HUES6 (cell line): Measurements from ENCODE around the gene B4GALNT1.

Experiments used
- H3K27ac ChIP-seq: 2 replicates; pipeline ENCODE4 v1.7.0; 2013; ENCODE audit warnings: low read depth, mild to moderate bottlenecking, low read length, inconsistent platforms
- H3K27me3 ChIP-seq: 2 replicates; pipeline ENCODE4 v1.6.1; 2013; ENCODE audit warnings: low read length; ENCODE audit not compliant: control insufficient read depth, insufficient read depth
- H3K36me3 ChIP-seq: 2 replicates; pipeline ENCODE4 v1.6.1; 2013; ENCODE audit warnings: low read length; ENCODE audit not compliant: control insufficient read depth, insufficient read depth
- H3K4me1 ChIP-seq: 2 replicates; pipeline ENCODE4 v1.6.1; 2013; ENCODE audit warnings: low read length; ENCODE audit not compliant: control insufficient read depth, insufficient read depth
- H3K4me3 ChIP-seq: 2 replicates; pipeline ENCODE4 v1.5.1; 2013; ENCODE audit warnings: low read depth, low read length
- H3K9ac ChIP-seq: one replicate; pipeline ENCODE4 v1.6.1; 2013; ENCODE audit warnings: mild to moderate bottlenecking, low read length
- H3K9me3 ChIP-seq: 2 replicates; pipeline ENCODE4 v1.6.1; 2013; ENCODE audit warnings: low read depth, low read length; ENCODE audit not compliant: control insufficient read depth, insufficient read depth

B4GALNT1 gene

GRCh38 chr12:57604992-57605810 is 27.8 kb downstream of the B4GALNT1 start:
- Histone ChIP-seq H3K9ac (no peak overlapping the region), H3K4me3 (peak overlapping the region; percentile 86), H3K36me3 (peaks cover 32% of the 10 kb centered on the region), H3K27me3 (no peaks in the 10 kb centered on the region), H3K4me1 (peaks cover 20% of the 10 kb centered on the region), H3K9me3 (no peaks in the 10 kb centered on the region), H3K27ac (no peak overlapping the region)

- Histone ChIP-seq H3K27me3 (no peaks in the 10 kb centered on the region), H3K4me1 (peaks cover 20% of the 10 kb centered on the region), H3K27ac (no peak within 1 kb of the TSS), H3K9ac (peak within 1 kb of the TSS; percentile 74), H3K4me3 (peak within 1 kb of the TSS; percentile 86), H3K36me3 (peaks cover 38% of the 10 kb centered on the region), H3K9me3 (no peaks in the 10 kb centered on the region)
Observed at GRCh38 chr12:57604454-57604991, 28.5 kb downstream of the B4GALNT1 start, which contains the start of gene DTX3. DTX3 (plus strand) TSS chr12:57604824; CDS start chr12:57606518, 1,694 bp downstream.

- Histone ChIP-seq H3K36me3 (peaks cover 44% of the 10 kb centered on the region), H3K4me1 (peaks cover 14% of the 10 kb centered on the region), H3K9me3 (no peaks in the 10 kb centered on the region), H3K27me3 (no peaks in the 10 kb centered on the region), H3K9ac (peak overlapping the region; percentile 16), H3K27ac (no peak overlapping the region), H3K4me3 (peak overlapping the region; percentile 86)
Observed at GRCh38 chr12:57603815-57604453, 29.1 kb downstream of the B4GALNT1 start.

- Histone ChIP-seq H3K4me3 (peak overlapping the region; percentile 86), H3K9ac (no peak overlapping the region), H3K27ac (no peak overlapping the region), H3K9me3 (no peaks in the 10 kb centered on the region), H3K27me3 (no peaks in the 10 kb centered on the region), H3K36me3 (peaks cover 44% of the 10 kb centered on the region), H3K4me1 (peaks cover 12% of the 10 kb centered on the region)
Observed at GRCh38 chr12:57603324-57603723, 29.7 kb downstream of the B4GALNT1 start.

- H3K4me3 ChIP-seq, result no peak overlapping the region
- H3K27ac ChIP-seq, result no peak overlapping the region
- H3K27me3 ChIP-seq, result no peaks in the 10 kb centered on the region
- peaks cover 12% of the 10 kb centered on the region for H3K4me1 ChIP-seq
- H3K9ac ChIP-seq, result no peak overlapping the region
- no peaks in the 10 kb centered on the region for H3K9me3 ChIP-seq
- peaks cover 43% of the 10 kb centered on the region for H3K36me3 ChIP-seq
Observed at GRCh38 chr12:57602544-57602943, 30.5 kb downstream of the B4GALNT1 start.

GRCh38 chr12:57600395-57600794 is 32.6 kb downstream of the B4GALNT1 start:
- Histone ChIP-seq H3K27me3 (no peaks in the 10 kb centered on the region), H3K36me3 (peaks cover 56% of the 10 kb centered on the region), H3K9ac (no peak overlapping the region), H3K9me3 (no peaks in the 10 kb centered on the region), H3K4me3 (no peak overlapping the region), H3K27ac (no peak overlapping the region), H3K4me1 (peaks cover 8% of the 10 kb centered on the region)

GRCh38 chr12:57593187-57593586 is 39.8 kb downstream of the B4GALNT1 start:
- H3K27me3 ChIP-seq, result peaks cover 3% of the 10 kb centered on the region; the same call in 1 of the 2 replicates
- peaks cover 31% of the 10 kb centered on the region for H3K36me3 ChIP-seq
- H3K27ac ChIP-seq, result no peak overlapping the region
- H3K4me1 ChIP-seq, result peaks cover 10% of the 10 kb centered on the region
- H3K9me3 ChIP-seq, result no peaks in the 10 kb centered on the region
- no peak overlapping the region for H3K9ac ChIP-seq
- H3K4me3 ChIP-seq, result 0 out of 2 replicates have a peak overlapping the region, but pooled peaks have one; percentile 3

GRCh38 chr12:57592551-57593165 is 40.3 kb downstream of the B4GALNT1 start:
- H3K9me3 ChIP-seq, result no peaks in the 10 kb centered on the region
- H3K4me1 ChIP-seq, result peaks cover 10% of the 10 kb centered on the region
- H3K27me3 ChIP-seq, result peaks cover 8% of the 10 kb centered on the region; the same call in 1 of the 2 replicates
- H3K9ac ChIP-seq, result no peak overlapping the region
- H3K4me3 ChIP-seq, result peak overlapping the region; percentile 91; the same call in 1 of the 2 replicates
- no peak overlapping the region for H3K27ac ChIP-seq
- H3K36me3 ChIP-seq, result peaks cover 28% of the 10 kb centered on the region

- Histone ChIP-seq H3K27me3 (peaks cover 10% of the 10 kb centered on the region; the same call in 1 of the 2 replicates), H3K27ac (no peak overlapping the region), H3K4me1 (peaks cover 10% of the 10 kb centered on the region), H3K9me3 (no peaks in the 10 kb centered on the region), H3K36me3 (peaks cover 22% of the 10 kb centered on the region), H3K4me3 (peak overlapping the region; percentile 91), H3K9ac (peak overlapping the region; percentile 77)
Observed at GRCh38 chr12:57591782-57592325, 41.1 kb downstream of the B4GALNT1 start.

GRCh38 chr12:57590864-57591781 is 41.9 kb downstream of the B4GALNT1 start, which contains the start of gene PIP4K2C:
PIP4K2C (plus strand) TSS chr12:57591192; CDS start chr12:57591290, 98 bp downstream.
- Histone ChIP-seq H3K36me3 (peaks cover 18% of the 10 kb centered on the region), H3K27ac (peak within 1 kb of the TSS; percentile 38; the same call in 1 of the 2 replicates), H3K4me3 (peak within 1 kb of the TSS; percentile 91), H3K9me3 (no peaks in the 10 kb centered on the region), H3K27me3 (peaks cover 10% of the 10 kb centered on the region; the same call in 1 of the 2 replicates), H3K4me1 (peaks cover 10% of the 10 kb centered on the region), H3K9ac (peak within 1 kb of the TSS; percentile 77)
